Activated CD4-positive, CD25-positive, alpha-beta regulatory T cell treated with anti-CD3 and anti-CD28 coated beads, Interleukin-2, amount 50 U/mL, for 16 hours (primary cell): ENCODE measurements around the gene BFSP2.

Experiments
- DNase-seq: peaks from one replicate; pipeline ENCODE4 v3.0.0-alpha.2; 2020; ENCODE audit warnings: low read depth, low spot score

BFSP2 gene

DNA sequence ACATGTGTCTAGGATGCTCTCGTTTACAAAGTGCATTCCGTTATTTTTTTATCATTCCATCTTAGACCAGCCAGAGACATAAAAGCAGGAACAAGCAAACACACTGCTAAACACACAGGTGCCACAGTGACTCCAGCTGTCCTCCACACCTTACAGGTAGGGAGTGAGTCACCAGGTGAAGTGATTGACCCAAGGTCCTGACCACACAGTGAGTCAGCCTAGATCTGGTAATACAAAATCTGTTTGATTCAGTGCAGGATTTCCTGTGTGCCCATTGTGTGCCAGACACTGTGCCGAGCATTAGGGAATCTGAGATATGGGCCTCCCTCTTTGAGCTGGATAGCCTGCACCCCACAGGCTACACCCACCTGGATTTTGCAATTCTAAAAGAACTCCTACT is 16.7 kb upstream of the BFSP2 start:
- no peak for DNase-seq

DNA sequence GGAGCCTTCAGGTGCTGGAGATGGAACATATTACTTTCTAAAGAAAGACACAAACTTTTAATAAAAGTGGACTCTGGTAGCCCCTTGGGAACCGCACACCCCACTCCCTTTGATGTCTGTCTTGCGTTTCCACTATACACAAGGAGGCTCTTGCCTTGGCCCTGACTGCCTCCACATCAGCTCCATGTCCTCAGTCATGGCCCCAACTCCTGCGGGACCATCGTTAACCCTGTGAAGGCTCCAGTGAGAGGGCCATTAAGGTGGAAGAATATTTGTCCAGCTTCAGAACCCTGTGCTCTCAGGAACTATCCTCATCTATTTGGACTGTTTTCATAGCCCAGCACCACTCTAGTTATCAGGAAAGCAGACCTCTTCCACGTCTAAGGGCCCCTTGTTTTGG is 16.1 kb upstream of the BFSP2 start:
- no peak for DNase-seq

DNA sequence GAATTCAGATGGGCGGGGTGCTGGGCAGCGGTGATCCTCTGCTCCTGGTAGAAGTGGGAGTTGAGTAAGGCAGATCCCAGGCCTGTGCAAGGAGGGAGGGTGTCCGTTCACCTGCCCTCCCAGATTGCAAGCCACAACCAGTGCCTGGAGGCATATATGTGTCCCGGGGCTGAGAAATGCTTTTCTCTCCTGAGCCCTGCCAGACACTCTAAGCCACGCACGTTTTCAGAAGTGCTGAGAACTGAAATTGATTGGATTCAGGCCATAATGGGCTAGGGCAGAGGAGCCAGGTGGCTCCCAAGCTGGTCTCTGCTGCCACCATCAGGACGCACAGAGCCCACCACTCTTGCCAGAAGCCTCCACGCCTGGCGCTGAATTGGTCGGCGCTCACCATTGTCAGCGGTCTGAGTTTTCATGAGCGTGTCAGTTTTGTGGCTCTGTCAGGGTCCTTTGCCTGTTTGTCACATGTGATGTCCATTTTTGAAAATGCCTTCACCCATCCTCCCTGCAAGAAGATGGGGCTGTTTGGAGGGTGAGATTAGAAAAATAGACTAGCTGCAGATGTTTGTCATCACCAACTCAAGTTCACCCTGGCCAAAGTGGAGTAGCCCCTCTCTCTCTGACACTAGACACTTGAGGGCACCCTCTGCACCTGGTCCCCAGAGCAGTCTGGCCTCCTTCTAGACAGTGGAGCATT is 15.4 kb upstream of the BFSP2 start:
- DNase-seq = no peak

DNA sequence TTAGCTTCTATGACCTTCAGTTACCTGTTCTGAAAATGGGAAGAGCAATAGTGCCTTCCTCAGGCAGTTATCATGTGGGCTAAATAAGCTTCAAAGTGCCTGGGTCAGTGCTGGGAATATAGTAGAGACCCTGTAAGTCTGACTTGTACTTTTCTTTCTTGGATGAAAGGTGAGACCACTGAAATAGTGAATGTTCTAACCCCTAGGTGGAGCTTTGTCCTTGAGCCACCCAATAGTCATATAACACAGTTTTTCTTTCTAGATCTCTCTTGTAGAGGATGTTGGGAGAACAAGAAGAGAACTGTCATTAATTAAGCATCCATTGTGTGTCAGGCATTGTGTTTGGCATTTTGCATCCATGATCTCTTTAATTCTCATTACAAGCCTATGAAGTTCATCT is 13.0 kb upstream of the BFSP2 start:
- DNase-seq = no peak

DNA sequence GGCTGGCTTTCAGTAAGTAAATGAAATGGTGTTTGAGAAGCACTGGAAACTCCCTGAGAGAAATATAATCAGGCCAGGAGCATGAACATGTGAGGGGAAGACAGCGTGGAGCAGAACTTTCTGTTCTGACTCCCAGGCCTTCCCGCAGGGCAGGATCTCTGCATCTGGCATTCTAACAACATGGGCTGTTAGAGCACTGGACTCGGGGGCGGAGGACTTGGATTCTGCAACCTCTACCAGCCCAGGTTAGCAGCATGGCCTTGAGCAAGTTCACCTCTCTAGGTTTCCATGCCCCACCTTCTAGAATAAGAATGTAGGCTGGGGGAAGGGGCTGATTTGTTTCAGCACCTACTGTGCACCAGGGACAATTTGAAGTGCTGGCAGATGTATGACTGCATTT is 12.5 kb upstream of the BFSP2 start:
- no peak for DNase-seq

DNA sequence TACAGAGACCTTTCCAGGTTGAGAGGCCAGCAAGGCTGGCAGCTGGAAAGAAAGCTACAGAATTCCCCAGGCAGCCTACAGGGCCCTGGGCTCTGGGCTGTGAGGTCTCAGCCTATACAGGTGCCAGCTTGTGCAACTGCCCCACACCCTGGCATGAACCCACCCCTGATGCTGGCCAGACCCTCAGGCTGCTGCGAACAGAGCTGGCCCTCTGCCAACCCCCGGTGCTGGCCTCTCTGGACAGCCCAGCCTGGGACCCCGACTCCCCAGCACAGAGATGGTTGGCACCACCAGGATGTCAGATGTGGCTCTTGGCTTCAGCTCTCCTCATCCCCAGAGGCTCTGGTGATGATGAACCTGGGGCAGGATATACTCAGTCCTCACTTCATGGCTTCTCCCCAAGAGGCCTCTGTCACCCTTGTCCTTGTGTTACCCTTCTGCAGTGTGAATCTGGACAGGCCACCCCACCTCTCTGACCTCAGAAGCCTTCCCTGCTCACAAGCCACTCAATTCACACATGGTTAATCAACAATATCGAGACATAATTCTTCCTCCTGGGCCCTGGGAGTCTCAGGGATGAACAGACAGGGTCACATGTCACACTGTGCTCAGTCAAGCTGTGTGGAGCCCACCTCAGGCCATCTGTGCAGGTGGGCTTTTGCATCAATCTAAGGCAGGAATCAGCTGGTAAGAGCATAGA is 11.0 kb upstream of the BFSP2 start:
- DNase-seq = no peak

DNA sequence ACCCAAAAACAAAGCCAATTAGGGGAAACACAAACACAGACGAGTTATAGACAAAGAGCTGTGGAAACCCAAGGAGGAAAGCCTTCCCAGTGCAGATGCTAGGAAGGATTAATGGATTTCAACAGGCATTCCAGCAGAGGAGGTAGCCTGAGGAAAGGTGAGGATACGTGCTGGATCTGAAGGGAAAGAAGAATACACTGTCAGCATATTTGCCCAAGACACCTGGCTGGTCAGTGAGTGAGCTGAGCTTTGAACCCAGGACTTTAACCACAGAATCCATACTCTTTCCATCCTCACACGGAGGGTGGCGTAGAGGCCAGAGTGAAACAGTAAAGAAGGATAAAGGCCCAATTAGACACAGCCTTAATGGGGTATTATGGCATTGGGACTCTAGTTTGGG is 9.1 kb upstream of the BFSP2 start:
- no peak for DNase-seq

DNA sequence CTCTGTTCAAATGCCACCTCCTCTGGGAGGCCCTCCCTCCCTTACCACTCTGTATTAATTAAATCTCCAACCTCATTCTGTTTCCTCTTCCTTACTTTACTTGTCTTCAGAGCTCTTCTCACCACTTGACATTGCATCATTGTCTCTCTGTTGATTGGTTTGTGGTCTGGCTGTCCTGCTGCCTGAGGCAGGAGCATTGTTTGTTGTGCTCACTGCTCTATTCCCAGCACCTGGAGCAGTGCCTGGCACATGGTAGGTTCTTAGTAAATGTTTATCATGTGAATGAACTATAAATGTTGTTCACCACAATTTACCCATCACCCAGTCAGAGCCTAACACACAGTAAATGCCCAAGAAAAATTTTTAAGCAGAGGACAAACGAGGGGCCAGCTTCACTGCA is 6.7 kb upstream of the BFSP2 start:
- no peak for DNase-seq

DNA sequence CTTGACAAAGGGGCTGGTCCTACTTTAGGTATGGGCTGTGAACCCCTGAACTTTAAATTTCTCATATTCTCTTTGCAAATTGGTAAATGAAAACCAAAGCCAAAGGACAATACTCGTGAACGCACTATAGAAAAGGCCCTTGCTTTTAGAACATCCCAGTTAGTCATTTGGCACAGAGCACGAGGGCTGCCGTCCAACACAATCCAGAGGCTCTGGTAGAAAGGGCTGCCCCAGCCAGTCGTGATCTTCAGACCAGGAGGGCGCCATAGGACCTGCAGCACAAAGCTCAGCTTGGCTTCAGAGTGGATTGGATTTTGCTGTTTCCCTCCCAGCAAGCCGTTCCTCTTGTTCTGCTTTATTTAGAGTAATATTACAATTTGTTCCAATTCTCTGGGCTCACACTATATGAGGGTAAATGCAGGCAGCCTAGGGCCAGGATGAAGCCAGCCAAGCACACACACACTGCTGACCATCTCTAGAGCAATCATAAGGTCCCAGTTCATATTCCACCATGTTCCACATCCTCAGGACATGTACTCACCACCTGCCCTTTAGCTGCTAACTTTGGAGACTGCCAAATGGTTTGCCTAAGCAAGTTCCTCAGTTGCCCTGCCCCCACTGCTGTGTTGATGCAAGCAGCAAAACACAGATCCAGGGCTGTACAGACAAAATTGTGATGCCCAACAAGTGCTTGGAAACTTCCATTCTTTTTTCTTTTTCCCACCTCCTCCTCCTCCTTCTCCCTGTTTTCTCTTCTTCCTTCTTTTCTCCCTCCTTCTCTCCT is 6.0 kb upstream of the BFSP2 start:
- DNase-seq = no peak

DNA sequence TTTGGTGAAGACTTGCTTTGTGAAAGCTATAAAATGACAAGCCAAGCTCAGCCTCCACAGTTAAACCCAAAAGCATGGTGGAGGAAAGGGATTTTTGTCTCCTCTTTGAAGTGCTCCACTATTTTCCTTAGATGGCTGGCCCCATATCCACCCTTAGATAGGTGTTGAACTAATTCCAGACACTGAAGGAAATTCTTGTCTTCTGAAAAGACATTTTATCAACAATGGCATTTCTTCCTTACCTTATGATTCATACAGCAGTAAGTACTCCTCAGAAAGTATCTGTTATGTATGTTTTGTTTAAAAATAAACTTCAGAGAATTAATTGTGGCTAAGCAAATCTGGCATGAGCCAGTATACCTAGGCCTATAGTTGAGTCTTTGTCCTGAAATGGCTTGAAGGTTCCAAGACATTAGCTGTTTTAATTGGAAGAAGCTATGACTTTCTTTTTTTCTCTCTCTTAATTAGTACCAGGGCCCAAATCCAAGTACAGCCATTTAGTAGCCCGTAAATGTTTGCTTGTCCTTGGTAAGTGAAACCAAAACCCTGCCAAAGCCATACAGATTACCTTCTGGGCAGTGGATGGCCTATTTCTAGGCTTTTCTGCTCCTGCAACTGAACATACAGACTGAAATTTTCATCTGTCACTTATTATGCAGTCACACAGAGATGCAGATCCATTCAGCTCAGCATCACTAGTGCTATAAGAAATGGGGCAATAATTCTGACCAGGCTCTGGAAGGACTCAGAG is 5.1 kb upstream of the BFSP2 start:
- no peak for DNase-seq

DNA sequence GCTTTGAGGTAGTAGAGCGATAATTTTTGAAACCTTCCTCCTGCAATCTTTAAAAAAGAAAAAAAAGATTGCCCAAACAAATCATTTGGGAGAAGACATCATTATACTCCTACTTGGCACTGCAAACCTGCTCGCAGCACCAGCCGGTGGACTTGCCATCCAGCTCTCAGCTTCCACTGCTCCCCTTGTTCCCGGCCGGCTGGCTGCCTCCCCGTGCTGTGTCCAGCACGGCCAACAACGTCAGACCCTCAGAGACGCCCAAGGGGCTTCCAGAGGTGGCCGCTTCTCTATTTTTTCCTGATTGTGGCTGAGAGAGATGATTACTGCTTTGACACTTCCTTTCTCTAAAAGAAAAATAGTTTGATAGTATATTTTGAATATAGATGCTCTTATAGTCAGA is 3.0 kb upstream of the BFSP2 start:
- no peak for DNase-seq

DNA sequence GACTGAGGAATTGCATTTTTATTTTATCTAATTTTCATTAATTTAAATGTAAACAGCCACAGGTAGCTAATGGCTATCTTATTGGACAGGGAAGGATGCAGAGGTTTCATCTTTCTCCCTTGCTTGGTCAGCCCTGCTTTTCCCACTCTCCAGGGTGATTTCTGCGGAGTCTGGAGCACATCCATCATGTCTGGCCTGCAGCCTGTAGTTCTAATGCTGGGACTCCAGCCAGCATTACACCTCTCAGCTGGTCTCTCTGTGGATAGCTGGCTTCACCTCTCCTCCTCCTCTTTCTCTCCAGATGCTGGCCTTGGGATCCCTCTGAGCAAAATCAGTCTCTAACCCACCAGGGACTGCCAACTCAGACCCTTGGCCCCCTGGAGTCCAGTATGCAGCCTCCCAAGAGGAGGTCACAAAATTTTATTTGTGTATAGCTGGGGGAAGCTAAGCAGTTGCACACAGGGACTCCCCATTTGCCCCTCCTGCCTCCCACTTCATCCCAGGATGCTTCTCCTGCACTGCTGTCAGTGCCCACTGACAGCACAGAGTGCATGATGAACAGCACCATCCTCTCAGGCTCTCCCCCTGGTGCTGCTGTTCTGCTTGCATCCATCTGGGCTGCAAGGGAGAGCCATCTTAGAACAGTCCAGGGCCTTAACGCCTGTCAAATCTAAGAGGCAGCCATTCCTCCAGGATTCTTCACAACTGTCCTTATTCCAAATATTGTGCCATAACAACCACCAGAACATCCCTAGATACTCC is 1.7 kb downstream of the BFSP2 start:
- DNase-seq = no peak

DNA sequence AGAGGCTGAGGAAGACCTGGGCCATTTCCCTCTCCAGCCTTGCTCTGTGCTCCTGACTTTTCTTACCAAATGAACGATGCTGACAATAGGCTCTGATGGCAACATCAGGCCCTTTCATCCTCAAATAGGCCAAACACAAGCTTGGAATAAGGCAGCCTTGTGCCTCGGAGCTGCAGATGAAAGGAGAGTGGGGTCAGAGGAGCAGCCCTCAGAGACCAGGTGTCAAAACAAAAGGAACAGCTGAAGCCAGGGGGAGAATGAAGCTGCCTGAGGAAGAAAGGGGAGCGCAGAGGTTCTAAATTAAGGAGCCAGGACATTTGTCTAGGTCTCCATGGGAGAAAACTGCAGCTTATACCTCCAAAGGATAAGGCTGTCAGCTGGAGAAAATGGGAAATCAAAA is 5.1 kb downstream of the BFSP2 start:
- no peak for DNase-seq

DNA sequence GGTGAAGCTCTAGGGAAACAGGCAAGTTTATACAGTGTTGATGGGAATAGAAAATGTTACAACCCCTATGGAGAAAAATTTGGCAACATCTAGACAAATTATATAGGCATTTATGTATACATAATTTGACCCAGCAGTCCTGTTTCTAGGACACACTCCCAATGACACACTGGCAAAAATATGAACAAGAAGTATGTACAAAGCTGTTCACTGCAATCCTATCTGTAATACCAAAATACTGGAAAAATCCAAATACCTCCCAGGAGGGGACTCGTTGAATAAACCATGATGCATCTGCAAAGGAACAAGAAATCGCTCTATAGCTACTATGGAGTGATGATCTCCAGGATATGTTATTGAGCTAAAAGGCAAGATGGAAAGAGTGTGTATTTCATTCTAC is 8.5 kb downstream of the BFSP2 start:
- DNase-seq = no peak

DNA sequence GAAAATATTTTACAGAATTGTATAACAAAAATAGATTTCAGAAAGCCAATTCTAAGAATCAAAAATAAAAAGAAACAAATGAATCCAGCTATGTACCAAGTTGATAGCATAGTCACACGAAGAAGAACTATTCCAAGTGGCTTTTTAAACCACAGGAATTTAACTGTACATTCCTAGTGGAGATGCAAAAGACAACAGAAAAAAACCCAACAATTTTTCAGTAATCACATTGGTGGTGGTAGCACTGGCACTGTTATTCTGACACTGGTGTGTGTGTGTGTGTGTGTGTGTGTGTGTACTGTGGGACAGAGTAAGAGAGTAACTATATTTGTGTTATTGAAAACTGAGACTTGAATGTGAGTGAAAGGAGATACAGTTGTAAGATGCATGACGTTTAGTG is 9.1 kb downstream of the BFSP2 start:
- DNase-seq = no peak

DNA sequence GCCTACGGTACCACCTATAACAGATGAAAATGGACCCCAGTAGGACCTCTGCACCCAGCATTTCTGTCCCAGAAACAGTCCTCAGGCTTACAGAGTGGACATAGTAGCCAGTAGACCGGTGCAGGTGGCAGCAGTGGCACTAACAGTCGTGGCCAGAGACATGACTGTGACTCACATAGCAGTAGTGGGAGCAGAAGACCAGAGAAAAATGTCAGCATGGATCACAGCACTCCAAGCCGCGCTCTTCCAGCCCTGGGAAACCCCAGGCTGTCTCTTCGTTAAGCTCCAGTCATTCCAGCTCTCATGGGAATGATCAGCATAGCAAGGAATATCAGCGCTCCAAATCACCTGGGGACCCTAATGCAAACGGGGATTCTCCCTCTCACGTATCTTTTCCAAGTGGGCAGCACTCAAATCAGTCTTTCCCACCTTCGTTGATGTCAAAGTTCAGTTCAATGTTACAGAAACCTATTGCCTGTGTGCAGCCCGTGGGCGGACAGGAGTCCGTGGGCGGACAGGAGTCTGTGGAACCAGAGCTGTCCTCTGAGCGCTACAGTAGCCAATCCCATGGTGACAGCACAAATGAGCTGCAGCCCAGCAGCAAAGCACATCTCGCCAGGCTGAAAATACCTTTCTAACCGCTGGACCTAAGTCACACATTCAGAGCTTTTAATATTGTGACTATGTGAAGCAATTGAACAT is 10.5 kb downstream of the BFSP2 start:
- no peak for DNase-seq

DNA sequence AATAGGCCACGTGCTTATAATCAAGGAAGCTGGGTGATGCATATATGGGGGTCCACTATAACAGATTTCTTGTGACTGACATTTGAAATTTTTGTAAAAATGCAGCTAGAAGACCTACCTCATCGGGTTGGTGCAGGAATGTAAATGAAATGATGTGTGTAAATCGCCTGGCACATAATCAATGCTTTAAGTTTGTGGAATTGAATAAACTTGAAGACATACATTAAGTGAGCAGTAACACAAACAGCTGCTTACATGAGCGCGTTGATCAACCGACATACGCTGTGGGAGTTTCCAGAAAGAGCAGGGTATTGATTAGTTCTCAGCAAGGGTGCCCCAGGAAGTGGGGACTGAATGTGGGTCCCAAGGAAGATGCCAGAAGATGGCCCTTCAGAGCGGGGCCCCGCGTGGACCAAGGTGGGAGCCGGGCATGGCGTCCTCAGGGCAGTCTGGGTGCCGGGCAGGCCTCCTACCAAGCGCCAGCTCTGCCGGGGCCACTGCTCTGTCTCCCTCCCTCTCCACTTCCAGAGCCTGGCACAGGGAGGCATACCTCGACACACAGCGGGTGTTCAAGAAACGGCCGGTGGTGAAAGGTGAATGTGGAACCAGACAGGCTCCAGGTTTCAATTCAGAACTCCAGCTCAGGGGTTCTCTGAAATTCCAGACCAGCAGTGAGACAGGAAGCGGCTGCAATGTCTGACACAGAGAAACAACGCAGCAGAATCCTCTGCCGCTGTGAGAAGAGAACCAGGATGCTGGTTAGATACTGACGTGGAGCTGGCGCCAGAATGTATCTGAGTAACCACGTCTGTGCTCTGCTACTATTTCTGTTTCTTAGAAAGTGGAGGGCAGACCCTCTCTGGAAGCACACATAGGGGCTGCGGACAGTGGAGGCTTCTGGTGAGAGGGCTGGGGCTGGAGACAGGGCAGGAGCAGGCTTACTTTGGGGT is 12.6 kb downstream of the BFSP2 start:
- DNase-seq = no peak

DNA sequence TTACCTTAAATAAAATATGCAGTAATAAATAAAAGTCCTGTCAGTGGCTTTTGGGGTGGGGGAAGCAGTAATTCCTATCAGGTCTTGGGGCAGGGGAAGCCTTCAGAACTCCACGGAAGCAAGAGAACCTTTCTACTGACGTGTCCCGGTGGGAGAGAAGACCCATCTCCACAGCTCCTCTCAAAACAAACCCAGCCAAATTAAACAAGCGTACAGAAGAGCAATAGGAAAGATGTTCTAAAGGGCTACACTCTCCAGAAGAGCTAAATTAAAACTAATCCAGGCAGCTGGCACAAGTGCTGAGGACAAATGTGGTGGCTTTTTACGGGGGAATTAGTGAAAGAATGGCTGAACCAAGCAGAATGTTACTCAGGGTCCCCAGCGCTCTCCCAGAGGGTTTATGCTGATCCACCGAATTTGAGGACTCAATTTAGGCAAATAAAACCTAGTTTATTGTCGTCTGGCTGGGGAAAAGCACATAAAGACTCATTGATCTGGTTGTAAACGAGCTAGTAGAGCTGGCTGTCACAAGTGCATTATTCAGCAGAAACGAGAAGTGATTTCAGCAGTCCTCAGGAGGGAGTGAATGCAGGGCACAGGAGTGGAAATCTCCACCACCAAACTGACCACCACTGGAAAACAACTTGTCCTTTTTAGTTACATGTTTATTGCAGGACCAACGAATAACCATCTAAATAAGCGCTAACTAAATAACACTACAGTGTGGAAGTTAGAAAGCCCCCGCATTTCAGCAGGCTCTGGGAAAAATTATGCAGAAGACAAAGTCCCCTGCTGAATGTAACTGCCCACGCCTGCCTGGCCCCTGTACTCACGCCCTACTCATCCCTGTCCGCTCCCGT is 13.5 kb downstream of the BFSP2 start:
- no peak for DNase-seq

DNA sequence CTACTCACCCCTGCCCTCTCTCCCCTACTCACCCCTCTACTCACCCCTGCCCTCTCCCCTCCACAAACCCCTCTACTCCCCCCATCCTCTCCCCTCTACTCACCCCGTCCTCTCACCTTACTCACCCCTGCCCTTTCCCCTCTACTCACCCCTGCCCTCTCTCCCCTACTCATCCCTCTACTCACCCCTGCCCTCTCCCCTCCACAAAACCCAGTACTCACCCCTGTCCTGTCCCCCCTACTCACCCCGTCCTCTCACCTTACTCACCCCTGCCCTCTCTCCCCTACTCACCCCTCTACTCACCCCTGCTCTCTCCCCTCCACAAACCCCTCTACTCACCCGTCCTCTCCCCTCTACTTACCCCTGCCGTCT is 14.2 kb downstream of the BFSP2 start:
- no peak for DNase-seq
